PFSK-1 (cell line): ENCODE measurements around the gene MR1.

Experiments
- FOXP2 ChIP-seq: optimal IDR thresholded peaks from 2 replicates; pipeline ENCODE3; 2011; ENCODE audit warnings: borderline replicate concordance, control low read depth, inconsistent platforms; ENCODE audit not compliant: insufficient read depth; ENCODE audit errors: extremely low read length, extremely low read depth
- POLR2AphosphoS5 ChIP-seq: IDR thresholded peaks from 2 replicates; pipeline ENCODE4 v1.6.1; 2012; ENCODE audit warnings: low read depth, mild to moderate bottlenecking, control low read depth, low read length, moderate library complexity
- REST ChIP-seq, 2 experiments: IDR thresholded peaks; 2 replicates each; pipeline versions ENCODE4 v1.6.1 to v1.8.0; 2011 to 2012; ENCODE audit warnings: low read depth in 2 of 2, low read length in 2 of 2, control low read depth in 1 of 2, inconsistent platforms in 1 of 2, mild to moderate bottlenecking in 1 of 2, moderate library complexity in 1 of 2; ENCODE audit not compliant: insufficient read depth in 1 of 2
- SIN3A ChIP-seq: IDR thresholded peaks from 2 replicates; pipeline ENCODE4 v1.6.1; 2012; ENCODE audit warnings: mild to moderate bottlenecking, low read length, moderate library complexity, borderline replicate concordance; ENCODE audit not compliant: insufficient read depth
- TAF1 ChIP-seq: IDR thresholded peaks from 2 replicates; pipeline ENCODE4 v1.6.1; 2012; ENCODE audit warnings: low read length, control low read depth, borderline replicate concordance; ENCODE audit not compliant: insufficient read depth

GRCh38 chr1:181088079-181089016 is 54.6 kb downstream of the MR1 start, which contains the start of gene IER5:
- TF ChIP-seq POLR2AphosphoS5 = peak; percentile 100
- peak; percentile 99 for TF ChIP-seq TAF1
- TF ChIP-seq SIN3A = peak; percentile 87
- no peak for TF ChIP-seq FOXP2
- TF ChIP-seq REST (IDR thresholded peaks at IDR 0.05; ENCODE audit: insufficient read depth in 1 of 2, low read depth in 2 of 2, low read length in 2 of 2) = peak; percentile 62 to 71; a peak in 2 of 4 replicates
